ENCODE results near the gene GINS3.

DNA sequence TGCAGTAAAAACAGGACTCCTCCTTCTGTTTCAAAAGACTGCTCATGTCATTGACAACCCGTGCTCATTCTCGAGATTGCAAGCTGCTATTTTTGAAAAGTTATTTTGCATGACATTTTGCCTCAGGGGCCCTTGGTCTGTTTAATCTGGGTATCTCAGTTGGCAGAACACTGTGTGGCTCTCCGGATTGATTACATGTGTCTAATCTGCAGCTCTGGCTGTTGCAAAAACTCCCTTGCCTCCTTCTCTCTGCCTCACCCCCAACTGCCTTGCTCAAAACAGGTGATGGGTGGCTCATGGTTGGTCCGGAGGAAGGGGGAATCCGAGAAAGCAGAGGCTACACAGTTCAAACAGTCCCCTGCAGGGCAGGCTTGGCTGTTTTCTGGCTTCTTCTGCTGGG is 25.3 kb downstream of the GINS3 start:
- TF ChIP-seq, protein P1, sequence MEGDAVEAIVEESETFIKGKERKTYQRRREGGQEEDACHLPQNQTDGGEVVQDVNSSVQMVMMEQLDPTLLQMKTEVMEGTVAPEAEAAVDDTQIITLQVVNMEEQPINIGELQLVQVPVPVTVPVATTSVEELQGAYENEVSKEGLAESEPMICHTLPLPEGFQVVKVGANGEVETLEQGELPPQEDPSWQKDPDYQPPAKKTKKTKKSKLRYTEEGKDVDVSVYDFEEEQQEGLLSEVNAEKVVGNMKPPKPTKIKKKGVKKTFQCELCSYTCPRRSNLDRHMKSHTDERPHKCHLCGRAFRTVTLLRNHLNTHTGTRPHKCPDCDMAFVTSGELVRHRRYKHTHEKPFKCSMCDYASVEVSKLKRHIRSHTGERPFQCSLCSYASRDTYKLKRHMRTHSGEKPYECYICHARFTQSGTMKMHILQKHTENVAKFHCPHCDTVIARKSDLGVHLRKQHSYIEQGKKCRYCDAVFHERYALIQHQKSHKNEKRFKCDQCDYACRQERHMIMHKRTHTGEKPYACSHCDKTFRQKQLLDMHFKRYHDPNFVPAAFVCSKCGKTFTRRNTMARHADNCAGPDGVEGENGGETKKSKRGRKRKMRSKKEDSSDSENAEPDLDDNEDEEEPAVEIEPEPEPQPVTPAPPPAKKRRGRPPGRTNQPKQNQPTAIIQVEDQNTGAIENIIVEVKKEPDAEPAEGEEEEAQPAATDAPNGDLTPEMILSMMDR (IDR thresholded peaks at IDR 0.05) = no peak
- no peak for TF ChIP-seq POLR2A (IDR thresholded peaks at IDR 0.05; ENCODE audit: low read depth)
